Common myeloid progenitor, CD34-positive (primary cell): ENCODE data around the gene TNK2.
A peak's percentile ranks its signal among the peaks of the same experiment; 100 is the strongest.
"Not testable (repeated sequence)": the region's sequence is repeated elsewhere in the genome, so short reads cannot be mapped to it uniquely, and the experiment has no call there.

ENCODE experiments used
- CTCF ChIA-PET: fragments of 350-600 bp; sonication (Branson Sonifier 250); formaldehyde crosslinking; loops from one replicate; lab custom pipeline; 2021; ENCODE audit warnings: antibody characterized with exemption; lab: Charles Lee
- POLR2A ChIA-PET: fragments of 350-600 bp; sonication (Branson Sonifier 250); formaldehyde crosslinking; loops from one replicate; lab custom pipeline; 2021; ENCODE audit warnings: antibody characterized with exemption; lab: Charles Lee
- DNase-seq, 3 donors: peaks; one replicate each; pipeline versions ENCODE4 v3.0.0 to v3.0.0-alpha.2; 2013
- H3K27ac ChIP-seq, 2 experiments: 1 replicate in 1 of 2; 2 replicates in 1 of 2; pipeline ENCODE4 v1.7.0; 2013; ENCODE audit warnings: inconsistent platforms in 2 of 2, low read length in 2 of 2, mild to moderate bottlenecking in 2 of 2, low read depth in 1 of 2, moderate library complexity in 1 of 2; ENCODE audit not compliant: severe bottlenecking in 2 of 2, insufficient read depth in 1 of 2, poor library complexity in 1 of 2
- H3K27me3 ChIP-seq, 5 experiments: replicated peaks in 2 of 5; 1 replicate in 3 of 5; 2 replicates in 2 of 5; pipeline versions ENCODE4 v1.6.1 to v1.7.0; 2013; ENCODE audit warnings: low read length in 4 of 5, mild to moderate bottlenecking in 2 of 5, moderate library complexity in 2 of 5, inconsistent platforms in 1 of 5; ENCODE audit not compliant: insufficient read depth in 5 of 5, control insufficient read depth in 4 of 5
- H3K36me3 ChIP-seq, 4 experiments: 1 replicate in 2 of 4; 2 replicates in 2 of 4; pipeline versions ENCODE4 v1.6.1 to v1.7.0; 2013; ENCODE audit warnings: low read length in 3 of 4, control low read depth in 1 of 4, mild to moderate bottlenecking in 1 of 4; ENCODE audit not compliant: control insufficient read depth in 4 of 4, insufficient read depth in 4 of 4
- H3K4me1 ChIP-seq, 4 experiments: 1 replicate in 3 of 4; 2 replicates in 1 of 4; pipeline versions ENCODE4 v1.6.1 to v1.7.1; 2013; ENCODE audit warnings: low read length in 3 of 4, mild to moderate bottlenecking in 3 of 4, control low read depth in 1 of 4, inconsistent platforms in 1 of 4, moderate library complexity in 1 of 4; ENCODE audit not compliant: control insufficient read depth in 4 of 4, insufficient read depth in 4 of 4; ENCODE audit errors: control extremely low read depth in 1 of 4
- H3K4me3 ChIP-seq, 7 experiments: 1 replicate in 4 of 7; 2 replicates in 3 of 7; pipeline versions ENCODE4 v1.5.1 to v1.7.0; 2013; ENCODE audit warnings: mild to moderate bottlenecking in 7 of 7, low read length in 6 of 7, moderate library complexity in 6 of 7, inconsistent platforms in 2 of 7, low read depth in 2 of 7, control low read depth in 1 of 7; ENCODE audit not compliant: insufficient read depth in 4 of 7, control insufficient read depth in 1 of 7; ENCODE audit errors: extremely low read depth in 1 of 7
- H3K9me3 ChIP-seq, 5 experiments: 1 replicate in 4 of 5; 2 replicates in 1 of 5; pipeline versions ENCODE4 v1.6.1 to v1.7.1; 2013; ENCODE audit warnings: low read length in 4 of 5, mild to moderate bottlenecking in 2 of 5, inconsistent platforms in 1 of 5, low read depth in 1 of 5, moderate library complexity in 1 of 5; ENCODE audit not compliant: control insufficient read depth in 4 of 5, insufficient read depth in 2 of 5; ENCODE audit errors: control extremely low read depth in 1 of 5
- whole genome bisulfite sequencing: methylation state at CpG from one replicate; pipeline ENCODE4 v1.1.5; 2013; ENCODE audit not compliant: insufficient coverage; 5-methylcytosine and 5-hydroxymethylcytosine counted together

Gene TNK2

DNA sequence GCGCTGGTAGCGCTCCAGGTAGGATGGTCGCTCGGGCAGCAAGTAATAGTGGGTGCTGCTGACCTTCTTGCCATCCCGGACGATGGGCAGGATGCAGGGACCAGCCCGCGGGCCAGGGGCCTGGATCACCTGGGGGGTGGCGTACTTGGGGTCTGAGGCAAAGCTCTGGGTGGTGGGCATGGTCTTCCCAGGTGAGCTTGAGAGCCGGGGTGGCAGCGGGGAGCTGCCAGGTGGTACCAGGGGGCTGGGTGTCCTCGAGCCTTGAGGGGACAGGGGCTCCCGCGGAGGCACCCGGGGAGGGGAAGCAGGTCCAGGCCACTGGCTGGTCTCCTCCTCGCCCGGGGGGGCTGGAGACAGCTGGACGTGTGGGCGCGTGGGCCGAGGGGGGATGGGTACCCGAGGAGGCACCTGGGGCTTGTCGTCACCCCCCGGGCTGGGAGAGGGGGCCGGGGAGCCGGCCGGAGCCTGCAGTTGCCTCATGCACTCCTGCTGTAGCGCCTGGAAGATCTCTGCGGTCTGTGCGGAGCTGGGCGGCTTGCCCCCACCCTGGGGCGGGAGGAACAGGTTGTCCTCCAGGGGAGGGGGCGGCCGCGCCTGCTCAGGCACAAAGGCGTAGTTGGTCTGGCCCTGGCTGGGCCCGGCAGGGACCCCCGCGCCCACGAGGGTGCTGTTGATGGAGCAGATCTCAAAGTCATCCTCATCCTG is 40.6 kb downstream of the TNK2 start:
- Histone ChIP-seq H3K27ac (no peak overlapping the region), H3K4me3 (no peak overlapping the region), H3K36me3 (peaks cover 15 to 79% (median 54%) of the 10 kb centered on the region in 4 experiments), H3K9me3 (no peaks in the 10 kb centered on the region), H3K4me1 (peaks cover 0 to 5% (median 0%) of the 10 kb centered on the region in 4 experiments), H3K27me3 (no peaks in the 10 kb centered on the region)
- ChIA-PET POLR2A (no interaction called here), CTCF (interaction anchor here (0.7 to 0.9 kb wide), 2 partner anchors 26 to 39 kb away, joined by 3 to 4 read pairs; no protein-coding TSS in a partner anchor)
- 93% methylated on average over 31 of the region's 40 CpGs for WGBS
- DNase-seq, result no peak

DNA sequence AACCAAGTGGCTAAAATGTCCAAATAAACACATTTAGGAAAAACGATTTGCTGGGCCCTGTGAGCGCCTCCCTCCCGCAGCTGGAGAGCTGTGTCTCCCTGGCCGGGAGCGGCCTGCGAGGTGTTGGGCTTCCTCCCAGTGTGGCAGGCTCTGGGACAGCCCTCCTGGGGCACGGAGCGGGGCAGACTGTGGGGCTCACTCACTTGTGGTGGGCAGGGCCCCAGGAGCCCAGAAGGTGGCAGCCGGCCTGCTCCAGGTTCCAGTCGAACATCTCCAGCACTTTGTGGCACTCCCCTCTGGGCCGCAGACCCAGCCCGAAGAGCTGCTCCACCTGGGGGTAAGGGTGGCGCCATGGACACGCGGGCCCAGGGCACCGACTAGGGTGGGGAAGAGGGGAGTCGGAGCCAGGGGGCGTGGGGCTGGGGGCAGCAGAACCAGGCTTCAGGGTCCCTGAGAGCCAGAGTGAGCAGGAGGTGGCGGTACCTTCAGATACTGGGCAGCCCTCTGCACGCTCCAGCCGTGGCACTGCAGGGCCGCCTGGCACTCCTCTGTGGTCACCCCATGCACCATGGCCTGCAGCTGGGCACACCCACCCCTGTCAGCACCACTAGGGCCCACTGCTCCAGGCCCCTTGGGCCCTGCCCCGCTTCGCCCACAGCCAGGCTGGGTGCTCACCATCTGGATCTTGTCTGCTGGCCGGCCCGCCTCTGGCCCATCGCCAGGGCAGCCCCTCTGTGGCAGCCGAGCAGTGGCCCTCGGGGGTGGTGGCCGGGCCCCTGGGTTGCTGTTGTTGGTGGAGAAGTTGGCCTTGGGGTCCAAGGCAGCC is 41.5 kb downstream of the TNK2 start:
- H3K9me3 ChIP-seq, result no peaks in the 10 kb centered on the region
- no peak for DNase-seq
- peaks cover 0 to 5% (median 0%) of the 10 kb centered on the region in 4 experiments for H3K4me1 ChIP-seq
- H3K4me3 ChIP-seq, result no peak overlapping the region
- CTCF ChIA-PET, result no interaction called here
- no peak overlapping the region for H3K27ac ChIP-seq
- WGBS, result 97% methylated on average over 18 of the region's 30 CpGs
- POLR2A ChIA-PET, result no interaction called here
- H3K36me3 ChIP-seq, result peaks cover 15 to 71% (median 47%) of the 10 kb centered on the region in 4 experiments
- H3K27me3 ChIP-seq, result no peaks in the 10 kb centered on the region

GRCh38 chr3:195865752-195866151 is 42.6 kb downstream of the TNK2 start:
- POLR2A ChIA-PET, result no interaction called here
- H3K27ac ChIP-seq, result no peak overlapping the region
- no peak overlapping the region for H3K4me3 ChIP-seq
- WGBS, result 93% methylated on average over 12 of the region's 15 CpGs
- no peaks in the 10 kb centered on the region for H3K9me3 ChIP-seq
- CTCF ChIA-PET, result no interaction called here
- no peak for DNase-seq
- no peaks in the 10 kb centered on the region for H3K27me3 ChIP-seq
- peaks cover 17 to 62% (median 41%) of the 10 kb centered on the region in 4 experiments for H3K36me3 ChIP-seq
- H3K4me1 ChIP-seq, result peaks cover 0 to 6% (median 0%) of the 10 kb centered on the region in 4 experiments

DNA sequence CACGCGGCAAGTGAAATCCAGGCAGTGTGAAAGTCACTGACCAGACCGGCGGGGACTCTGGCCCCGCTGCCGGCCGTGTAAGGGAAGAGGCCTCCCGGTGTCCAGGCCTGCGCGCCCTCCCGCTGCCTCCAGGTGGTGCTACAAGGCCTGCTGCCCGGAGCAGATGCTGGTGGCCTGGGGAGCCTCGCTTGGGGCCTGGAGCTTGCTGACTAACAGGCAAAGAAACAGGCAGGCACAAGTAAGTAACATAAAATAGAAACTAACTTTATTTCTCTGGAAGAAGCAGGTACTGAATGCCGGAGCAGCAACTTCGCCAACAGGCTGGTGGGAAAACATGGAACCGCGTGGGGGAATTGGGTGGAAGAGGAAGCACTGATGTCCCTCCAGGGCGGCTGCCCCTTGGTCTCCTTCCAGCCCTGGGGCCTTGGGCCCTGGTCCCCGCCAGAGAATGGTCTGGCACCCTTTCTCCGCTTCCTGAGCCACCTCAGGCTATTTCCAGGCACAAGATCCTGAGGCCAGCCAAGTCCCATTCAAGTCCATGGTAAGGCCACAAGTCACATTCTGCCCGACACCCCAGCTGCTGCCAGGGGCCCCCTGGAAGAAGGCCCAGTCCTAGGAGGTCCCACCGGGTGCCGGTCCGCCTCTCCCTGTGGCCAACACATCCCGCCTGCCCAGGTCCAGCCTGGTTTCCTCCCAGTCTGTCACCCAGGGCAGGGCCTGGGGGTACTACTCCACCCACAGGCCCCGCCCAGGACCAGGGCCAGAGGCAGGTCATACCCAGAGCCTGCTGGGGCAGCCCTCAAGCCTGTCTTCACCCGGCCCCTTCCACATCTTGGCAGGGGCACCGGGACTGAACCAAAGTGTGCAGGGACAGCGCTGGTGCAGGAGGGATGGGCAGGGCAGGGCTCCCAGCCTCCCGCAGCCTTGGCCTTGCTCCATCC is 45.0 kb downstream of the TNK2 start:
- H3K27ac ChIP-seq, result no peak overlapping the region
- H3K27me3 ChIP-seq, result no peaks in the 10 kb centered on the region
- H3K4me3 ChIP-seq, result no peak overlapping the region
- H3K9me3 ChIP-seq, result no peaks in the 10 kb centered on the region
- POLR2A ChIA-PET, result no interaction called here
- peak; percentile 72 to 83 (median 83) for DNase-seq
- CTCF ChIA-PET, result interaction anchor here (0.5 to 4.7 kb wide), 9 partner anchors 8 to 61 kb away, joined by 3 to 96 read pairs (median 4); no protein-coding TSS in a partner anchor
- peaks cover 0 to 23% (median 7%) of the 10 kb centered on the region in 4 experiments for H3K4me1 ChIP-seq
- WGBS, result 64% methylated on average over 27 of the region's 30 CpGs
- H3K36me3 ChIP-seq, result peaks cover 11 to 38% (median 26%) of the 10 kb centered on the region in 4 experiments

GRCh38 chr3:195862318-195862717 is 46.0 kb downstream of the TNK2 start:
- DNase-seq, H3K9me3 ChIP-seq, POLR2A ChIA-PET, H3K4me3 ChIP-seq, H3K27me3 ChIP-seq, H3K27ac ChIP-seq: not testable (repeated sequence)
- H3K36me3 ChIP-seq, result peaks cover 11 to 30% (median 19%) of the 10 kb centered on the region in 4 experiments
- 93% methylated on average over 10 of the region's 12 CpGs for WGBS
- H3K4me1 ChIP-seq, result peaks cover 0 to 30% (median 8%) of the 10 kb centered on the region in 4 experiments
- CTCF ChIA-PET, result interaction anchor here (0.8 to 4.7 kb wide), 11 partner anchors 9 to 66 kb away, joined by 3 to 96 read pairs (median 5); no protein-coding TSS in a partner anchor

- peaks cover 7 to 49% (median 25%) of the 10 kb centered on the region in 4 experiments for H3K4me1 ChIP-seq
- H3K9me3 ChIP-seq, result no peaks in the 10 kb centered on the region
- ChIA-PET POLR2A (no interaction called here), CTCF (interaction anchor here (0.9 to 4.7 kb wide), 8 partner anchors 10 to 72 kb away, joined by 3 to 96 read pairs (median 6); partner anchors contain the start of gene TNK2)
- no peak overlapping the region for H3K27ac ChIP-seq
- DNase-seq, result no peak
- no peaks in the 10 kb centered on the region for H3K27me3 ChIP-seq
- H3K36me3 ChIP-seq, result peaks cover 4 to 13% (median 10%) of the 10 kb centered on the region in 4 experiments
- H3K4me3 ChIP-seq, result no peak overlapping the region
- WGBS, result 42% methylated on average over 6 of the region's 6 CpGs
Observed at GRCh38 chr3:195860456-195860855, 47.9 kb downstream of the TNK2 start.
